AG04450 (cell line): ENCODE data around the gene DOC2A. TPM values are rescaled to one million over a fixed set of nuclear protein-coding genes. Genes with fewer than 3 reads are reported as not detected.

Experiments used
- CTCF ChIA-PET: fragments of 300-600, 350-600 bp; formaldehyde crosslinking; extraction: SDS; loops from one replicate; lab custom pipeline; 2022; ENCODE audit warnings: antibody characterized with exemption, inconsistent platforms; lab: Charles Lee
- POLR2A ChIA-PET: fragments of 350-600 bp; formaldehyde crosslinking; extraction: SDS; loops from one replicate; lab custom pipeline; 2021; ENCODE audit warnings: antibody characterized with exemption, inconsistent platforms; lab: Yijun Ruan, JAX
- DNase-seq: peaks from one replicate; pipeline ENCODE4 v3.0.0-alpha.2; 2011; ENCODE audit warnings: low read depth, low spot score
- H3K27ac ChIP-seq: one replicate; pipeline ENCODE4 v1.5.1; 2012; ENCODE audit warnings: low read depth, low read length, control low read depth
- H3K27me3 ChIP-seq: one replicate; pipeline ENCODE4 v1.6.0; 2012; ENCODE audit warnings: low read length; ENCODE audit not compliant: control insufficient read depth, insufficient read depth
- H3K4me3 ChIP-seq: 2 replicates; pipeline ENCODE4 v1.5.1; 2011; ENCODE audit warnings: mild to moderate bottlenecking, low read depth, low read length, control low read depth
- H3K9me3 ChIP-seq: 2 replicates; pipeline ENCODE4 v1.5.1; 2012; ENCODE audit warnings: low read length; ENCODE audit not compliant: control insufficient read depth, insufficient read depth
- CTCF ChIP-seq: IDR thresholded peaks from 2 replicates; pipeline ENCODE4 v1.5.1; 2011; ENCODE audit warnings: low read depth, low read length, control low read depth, inconsistent platforms
- polyA plus RNA-seq: library from polyadenylated mRNA; depleted of rRNA; stranded (reverse); fragments of >200 nt; gene quantifications from 2 replicates; pipeline ENCODE4 v1.2.3, GENCODE V29; 2011

Gene DOC2A
- polyA plus RNA-seq, 1 experiment, result 0.22 TPM

GRCh38 chr16:29972992-29973383 is 37.8 kb downstream of the DOC2A start:
- ChIA-PET CTCF (interaction anchor here (1.7 to 2.9 kb wide), 4 partner anchors 11 to 165 kb away, joined by 6 to 13 read pairs (median 10); partner anchors contain the start of gene TMEM219), POLR2A (interaction anchor here (0.5 to 1.5 kb wide), 12 partner anchors 11 to 166 kb away, joined by 3 to 21 read pairs (median 4); partner anchors contain the start of genes ALDOA, CDIPT, HIRIP3 and KCTD13)
- TF ChIP-seq CTCF, result no peak
- no peak for DNase-seq
- Histone ChIP-seq H3K27me3 (no peaks in the 10 kb centered on the region), H3K4me3 (no peak overlapping the region), H3K27ac (no peak overlapping the region), H3K9me3 (no peaks in the 10 kb centered on the region; the same call in 1 of the 2 replicates)

- Histone ChIP-seq H3K9me3 (no peaks in the 10 kb centered on the region; the same call in 1 of the 2 replicates), H3K27me3 (no peaks in the 10 kb centered on the region), H3K4me3 (no peak overlapping the region), H3K27ac (no peak overlapping the region)
- no peak for DNase-seq
- ChIA-PET CTCF (interaction anchor here (1.7 to 2.9 kb wide), 4 partner anchors 11 to 165 kb away, joined by 6 to 13 read pairs (median 10); partner anchors contain the start of gene TMEM219), POLR2A (interaction anchor here (1.5 kb wide), 1 partner anchor 11 kb away, joined by 17 read pairs; the partner anchor contains the start of gene TMEM219)
- no peak for TF ChIP-seq CTCF
These were observed 38.3 kb downstream of the DOC2A start for GRCh38 chr16:29972500-29972899.

- Histone ChIP-seq H3K9me3 (no peaks in the 10 kb centered on the region; the same call in 1 of the 2 replicates), H3K27me3 (no peaks in the 10 kb centered on the region), H3K27ac (no peak overlapping the region), H3K4me3 (no peak overlapping the region)
- no peak for DNase-seq
- ChIA-PET CTCF (interaction anchor here (2.9 kb wide), 1 partner anchor 10 kb away, joined by 13 read pairs; the partner anchor contains the start of gene TMEM219), POLR2A (no interaction called here)
- TF ChIP-seq CTCF, result no peak
These were observed 39.5 kb downstream of the DOC2A start for GRCh38 chr16:29971304-29971703.

GRCh38 chr16:29968205-29968604 is 42.6 kb downstream of the DOC2A start:
- no peaks in the 10 kb centered on the region for H3K27me3 ChIP-seq
- H3K4me3 ChIP-seq, result no peak overlapping the region
- H3K27ac ChIP-seq, result no peak overlapping the region
- CTCF ChIA-PET, result no interaction called here
- no peak for DNase-seq
- no peak for TF ChIP-seq CTCF
- POLR2A ChIA-PET, result no interaction called here
- H3K9me3 ChIP-seq, result no peaks in the 10 kb centered on the region

- H3K4me3 ChIP-seq, result peak overlapping the region; percentile 77
- peak overlapping the region; percentile 53 for H3K27ac ChIP-seq
- TF ChIP-seq CTCF, result no peak
- ChIA-PET CTCF (interaction anchor here (0.6 kb wide), 2 partner anchors 20 to 64 kb away, joined by 3 to 6 read pairs; partner anchors contain the start of gene SEZ6L2), POLR2A (no interaction called here)
- no peaks in the 10 kb centered on the region for H3K9me3 ChIP-seq
- no peaks in the 10 kb centered on the region for H3K27me3 ChIP-seq
- no peak for DNase-seq
These were observed 47.6 kb downstream of the DOC2A start for GRCh38 chr16:29963021-29963743.
